RCC 7860 (cell line): ENCODE data around the gene GARNL3.
A peak's percentile ranks its signal among the peaks of the same experiment; 100 is the strongest.

Experiments used
- DNase-seq: peaks from one replicate; pipeline ENCODE4 v3.0.0-alpha.2; 2015; ENCODE audit warnings: low spot score
- FAIRE-seq: peaks from 2 replicates; lab custom pipeline; 2012; peaks lifted over from hg19 to GRCh38; lab: Jason Lieb, UNC

Gene GARNL3

DNA sequence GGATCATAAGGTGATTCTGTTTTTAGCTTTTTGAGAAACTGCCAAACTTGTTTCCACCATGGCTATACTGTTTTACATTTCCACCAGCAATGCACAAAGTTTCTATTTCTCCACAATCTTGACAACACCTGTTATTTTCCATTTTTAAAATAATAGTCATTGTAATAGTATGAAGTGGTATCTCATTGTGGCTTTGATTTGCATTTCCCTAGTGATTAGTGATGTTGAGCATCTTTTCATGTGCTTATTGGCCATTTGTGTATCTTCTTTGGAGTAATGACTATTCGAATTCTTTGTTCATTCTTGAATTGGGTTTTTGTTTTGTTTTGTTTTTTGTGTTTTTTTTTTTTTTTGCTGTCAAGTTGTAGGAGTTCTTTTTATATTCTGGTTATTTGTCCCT is 4.9 kb downstream of the GARNL3 start:
- FAIRE-seq (no peak), DNase-seq (no peak)

DNA sequence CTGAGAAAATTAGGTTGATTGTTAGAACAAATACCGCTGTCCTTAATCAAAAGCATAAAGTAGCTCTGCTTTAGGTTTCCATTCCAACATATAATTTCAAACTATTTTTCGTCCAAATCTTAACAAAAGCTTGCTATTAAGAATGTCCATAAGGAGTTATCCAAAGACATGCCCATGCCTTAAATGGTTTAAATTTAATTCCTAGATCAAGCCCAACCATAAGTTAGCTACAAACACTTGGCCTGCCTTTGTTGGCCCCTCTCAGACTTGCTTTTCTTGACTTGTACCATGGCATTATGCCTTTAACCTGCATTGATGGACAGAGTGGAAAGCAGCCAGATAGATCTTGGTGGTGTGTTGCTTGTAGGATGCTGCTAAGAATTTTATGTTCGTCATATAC is 8.8 kb downstream of the GARNL3 start:
- DNase-seq (no peak), FAIRE-seq (no peak)

DNA sequence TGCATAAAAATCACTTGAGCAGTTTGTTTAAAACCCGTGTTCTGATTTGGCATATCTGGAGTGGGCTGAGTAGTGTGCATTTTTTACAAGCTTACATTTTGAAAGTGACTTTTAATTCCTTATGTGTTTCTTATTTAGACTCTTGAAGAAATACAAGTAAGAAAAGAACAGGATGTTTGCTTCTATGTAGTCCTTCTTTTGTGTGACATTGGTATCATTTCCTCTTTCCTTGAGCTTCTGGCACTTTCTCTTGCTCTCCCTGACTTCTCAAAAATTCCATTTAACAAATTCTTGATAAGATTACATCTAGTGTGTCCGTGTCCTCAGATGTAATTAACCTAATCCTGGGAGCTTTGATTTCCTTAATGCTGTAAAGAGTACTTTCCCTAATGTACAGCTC is 12.5 kb downstream of the GARNL3 start:
- FAIRE-seq (no peak), DNase-seq (no peak)

DNA sequence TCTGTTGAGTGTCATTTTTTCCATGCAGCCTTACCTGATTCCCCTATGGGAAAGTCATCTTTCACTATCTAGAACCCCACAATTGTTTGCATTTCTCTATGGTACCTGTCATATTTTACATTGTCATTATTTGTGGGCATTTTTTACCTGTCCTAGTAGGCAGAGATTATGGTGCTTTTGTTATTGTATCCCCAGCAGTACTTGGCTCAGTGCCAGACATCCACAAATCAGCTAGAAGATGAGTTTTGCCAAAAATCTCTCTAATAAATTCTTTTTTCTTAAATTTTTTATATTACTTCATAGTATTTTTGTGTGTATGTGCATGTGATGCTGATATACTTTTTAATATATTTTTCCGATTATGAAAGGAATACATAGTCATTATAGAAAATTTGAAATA is 13.2 kb downstream of the GARNL3 start:
- peak; percentile 38 for FAIRE-seq
- DNase-seq, result no peak

DNA sequence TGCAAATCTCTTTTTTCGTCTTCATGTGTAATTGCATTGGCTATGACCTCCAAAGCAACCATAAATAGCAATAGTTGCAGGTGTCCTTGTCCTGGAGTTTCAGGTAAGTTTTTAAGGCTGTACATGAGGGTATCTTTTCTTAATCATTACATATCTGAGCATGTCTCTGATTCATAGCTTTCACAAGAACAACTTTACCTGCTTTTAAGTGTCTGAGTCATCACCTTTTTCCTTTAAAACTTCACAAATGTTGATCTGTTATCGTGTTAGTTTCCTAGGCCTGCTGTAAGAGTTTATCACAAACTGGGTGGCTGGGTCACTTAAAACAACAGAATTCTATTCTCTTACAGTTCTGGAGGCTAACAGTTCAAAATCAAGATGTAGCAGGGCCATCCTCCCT is 13.8 kb downstream of the GARNL3 start:
- FAIRE-seq, result no peak
- DNase-seq, result no peak

DNA sequence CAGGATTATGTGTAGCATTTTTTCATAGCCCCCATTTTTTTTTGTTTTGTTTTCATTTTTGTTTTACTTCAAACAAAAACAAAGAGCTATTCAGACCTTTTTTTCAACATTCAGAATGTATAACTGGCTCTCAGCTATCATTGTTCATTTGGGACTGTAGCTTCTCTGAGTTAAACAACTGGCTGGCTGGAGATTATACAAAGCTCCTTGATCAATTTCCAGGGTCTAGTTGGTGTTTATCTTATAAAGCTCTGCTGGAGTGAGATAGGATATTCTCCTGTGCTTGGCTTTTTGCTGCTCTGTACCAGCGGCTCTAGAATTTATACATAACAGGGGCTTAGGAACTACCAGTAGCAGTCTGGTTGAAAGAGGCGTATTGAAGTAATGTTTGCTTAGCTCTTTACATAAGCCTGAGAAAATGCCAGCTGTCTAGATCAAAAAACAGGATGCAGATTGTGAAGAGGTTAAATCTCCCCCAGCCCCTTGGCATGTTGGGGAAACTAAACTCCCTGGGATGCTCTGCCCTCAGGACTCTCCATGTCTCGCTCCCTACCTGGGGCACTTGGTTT is 15.2 kb downstream of the GARNL3 start:
- DNase-seq, result no peak

DNA sequence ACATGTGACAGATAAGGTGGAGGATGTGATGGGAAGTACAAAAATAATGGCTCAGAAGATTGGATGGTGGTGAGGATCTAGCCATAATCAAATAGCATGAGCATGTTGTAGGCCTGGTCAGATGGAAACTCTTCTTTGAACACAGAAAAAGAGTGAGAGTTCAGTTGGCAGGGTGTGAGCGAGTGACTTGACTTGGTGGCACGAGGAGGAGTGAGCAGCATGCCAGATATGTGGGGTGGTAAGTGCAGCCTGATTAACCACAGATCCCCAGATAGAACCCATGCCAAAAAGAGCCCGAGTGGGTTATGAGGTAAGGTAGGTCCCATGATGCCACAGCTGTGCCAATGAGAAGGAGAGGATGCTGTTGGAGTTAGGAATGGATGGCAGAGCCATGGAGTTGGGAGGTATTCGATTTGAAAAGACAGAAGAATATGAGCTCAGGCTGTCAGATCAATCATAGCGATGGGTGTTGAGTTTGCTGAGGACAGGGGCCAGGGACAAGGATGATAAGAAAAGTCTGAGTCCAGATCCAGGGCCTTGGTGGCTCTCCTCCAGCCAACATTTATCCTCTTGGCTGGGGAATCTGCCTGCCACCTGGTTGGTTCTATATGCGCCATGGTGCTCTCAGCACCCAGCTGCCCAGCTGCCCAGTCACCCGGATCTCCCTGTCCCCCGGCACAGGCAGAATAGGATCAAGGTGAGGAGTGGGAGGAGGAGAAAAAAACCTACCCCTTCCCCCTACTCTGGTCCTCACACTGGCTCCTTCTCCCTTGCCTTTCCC is 16.5 kb downstream of the GARNL3 start:
- FAIRE-seq (no peak), DNase-seq (no peak)

More for the DNA sequence above, 15.2 kb downstream of the GARNL3 start:
- no peak for FAIRE-seq

DNA sequence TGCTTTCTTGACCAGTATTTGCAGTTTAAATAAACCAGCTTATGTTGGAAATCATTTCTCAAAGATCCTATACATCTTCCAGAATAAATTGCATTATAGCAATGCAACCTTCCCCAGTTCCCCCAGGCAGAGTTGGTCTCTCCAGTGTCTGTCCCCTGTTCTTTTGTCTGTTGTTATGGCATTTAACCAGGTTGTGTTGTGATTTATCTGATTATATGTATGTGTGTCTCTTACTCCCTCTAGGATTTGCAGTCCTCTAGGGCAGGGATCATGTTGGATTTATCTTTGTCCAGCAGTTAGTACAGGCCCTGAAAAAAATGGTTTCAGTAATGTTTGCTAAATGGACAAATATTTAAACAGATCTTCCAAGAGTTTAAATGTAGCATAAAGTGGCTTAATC is 17.3 kb downstream of the GARNL3 start:
- FAIRE-seq (no peak), DNase-seq (no peak)

DNA sequence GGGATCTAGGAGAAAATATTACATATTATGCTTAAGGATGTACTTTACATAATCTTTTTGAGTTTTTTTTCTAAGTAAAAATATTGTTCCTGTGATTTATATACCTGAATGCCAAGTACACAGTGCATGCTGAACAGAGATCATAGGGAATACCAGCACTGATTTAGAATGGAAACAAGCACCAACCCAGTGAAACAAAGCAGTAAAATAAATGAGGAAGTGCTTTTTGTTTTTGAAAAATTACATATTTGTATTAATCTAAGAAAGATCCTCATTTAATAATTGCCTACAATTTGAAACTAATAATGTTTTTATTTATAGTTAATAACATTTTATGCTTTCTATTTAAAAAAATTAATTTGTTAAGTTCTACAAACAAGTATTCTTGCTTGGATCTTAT is 18.0 kb downstream of the GARNL3 start:
- FAIRE-seq (no peak), DNase-seq (no peak)

DNA sequence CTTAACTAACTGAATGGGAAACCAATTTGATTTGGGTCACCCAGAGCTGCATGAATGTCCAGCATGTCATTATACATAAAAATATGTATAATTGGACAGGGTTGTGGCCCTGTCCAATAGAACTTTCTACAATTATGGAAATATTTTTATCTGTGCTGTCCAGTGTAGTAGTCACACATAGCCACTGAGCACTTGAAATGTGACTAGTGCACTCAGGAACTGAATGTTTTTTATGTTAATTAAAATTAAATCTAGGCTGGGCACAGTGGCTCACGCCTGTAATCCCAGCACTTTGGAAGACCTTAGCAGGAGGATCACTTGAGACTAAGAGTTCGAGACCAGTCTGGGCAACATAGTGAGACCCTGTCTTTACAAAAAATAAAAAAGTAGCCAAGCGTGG is 18.6 kb downstream of the GARNL3 start:
- FAIRE-seq (no peak), DNase-seq (no peak)

DNA sequence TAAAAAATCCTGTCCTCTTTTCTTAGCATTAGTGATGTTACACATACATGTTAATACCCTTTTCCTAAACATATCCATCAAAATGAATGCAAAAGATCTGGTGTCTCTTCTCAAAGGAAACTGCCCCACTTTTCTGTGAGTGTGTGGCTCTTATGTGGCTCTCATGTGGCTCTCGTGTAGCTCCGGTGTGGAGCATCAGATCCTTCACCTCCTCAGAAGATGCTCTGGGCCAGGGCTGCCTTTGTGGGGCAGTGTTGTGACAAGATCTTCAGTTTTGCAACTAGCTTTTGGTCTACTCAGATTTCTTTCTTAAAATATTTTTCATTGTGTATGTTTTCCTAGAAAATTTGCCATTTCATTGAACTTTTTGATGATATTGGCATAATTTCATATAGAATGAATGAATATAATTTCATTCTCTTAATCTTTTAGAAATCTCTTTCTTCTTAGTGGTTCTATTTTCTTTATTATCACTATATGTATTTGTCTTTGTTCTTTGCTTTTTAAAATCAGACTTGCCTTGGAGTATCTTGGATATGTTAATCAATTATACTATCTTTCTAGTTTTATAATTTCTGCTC is 19.4 kb downstream of the GARNL3 start:
- FAIRE-seq, result peak; percentile 54
- DNase-seq, result no peak

DNA sequence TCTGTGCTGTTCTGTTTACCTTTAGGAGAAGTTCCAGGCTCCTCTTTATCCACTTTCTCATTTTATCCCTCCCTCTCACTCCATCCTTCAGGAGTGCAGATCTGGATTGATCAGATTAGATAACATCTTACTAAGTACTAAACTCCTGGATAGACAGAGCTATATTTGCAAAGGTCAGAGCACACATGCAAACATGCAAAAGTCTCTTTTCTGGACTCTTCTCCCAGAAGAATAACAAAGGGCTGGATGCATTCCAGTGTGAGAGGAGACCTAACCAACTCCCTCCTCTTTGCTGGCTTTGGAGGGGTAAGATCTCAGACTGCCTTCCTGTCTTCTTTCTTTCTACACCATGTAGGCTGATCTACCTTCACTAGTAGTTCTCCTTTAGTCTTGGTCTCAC is 21.4 kb downstream of the GARNL3 start:
- FAIRE-seq (no peak), DNase-seq (no peak)

DNA sequence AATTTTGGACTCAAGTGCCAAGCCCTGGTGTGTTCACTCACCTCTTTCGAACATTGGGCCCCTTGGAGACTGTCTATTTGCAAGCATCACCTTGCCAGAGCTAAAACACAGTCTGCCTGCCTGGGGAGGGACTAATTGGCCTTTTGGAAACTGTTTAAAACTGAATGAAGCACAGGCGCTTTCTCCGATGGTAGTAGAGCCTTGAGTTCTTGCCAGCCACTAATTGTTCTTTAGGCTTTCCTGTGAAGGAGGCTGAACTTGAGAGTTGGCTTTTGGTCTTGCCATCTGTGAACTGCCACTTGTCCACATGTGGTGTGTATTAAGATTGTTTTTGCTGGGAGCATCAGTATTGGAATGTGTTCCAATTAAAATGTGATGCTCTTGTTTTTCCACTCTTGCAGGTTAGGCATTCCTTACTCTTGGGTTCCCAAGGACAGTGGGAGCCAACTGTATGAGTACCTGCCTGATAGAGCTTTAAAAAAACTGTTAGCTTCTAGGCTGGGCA is 26.0 kb downstream of the GARNL3 start:
- DNase-seq (no peak), FAIRE-seq (no peak)

DNA sequence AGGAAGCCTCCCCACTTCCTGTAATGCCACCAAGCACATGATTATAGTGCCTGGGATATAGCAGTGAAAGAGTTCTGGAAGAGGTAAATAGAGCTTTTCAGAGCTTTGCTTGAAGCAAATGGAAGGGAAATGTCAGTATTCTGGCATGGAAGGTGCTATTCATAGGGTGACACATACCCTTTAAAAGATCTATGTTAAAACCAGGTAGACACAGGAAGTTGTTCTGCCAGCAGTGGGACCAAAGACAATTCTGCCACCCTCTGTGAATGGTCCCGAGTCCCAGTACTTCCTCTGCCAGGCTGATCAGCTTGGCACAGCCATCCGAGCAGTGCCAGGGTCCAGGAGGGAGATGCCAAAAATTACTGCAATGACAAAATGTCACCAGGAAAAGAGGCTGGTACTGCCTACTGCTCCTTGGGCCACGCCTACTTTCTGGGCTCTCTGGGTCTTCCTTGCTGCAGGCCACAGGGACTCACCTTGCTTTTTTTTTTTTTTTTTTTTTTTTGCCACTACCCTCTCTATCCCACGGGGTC is 26.7 kb downstream of the GARNL3 start:
- no peak for FAIRE-seq
- DNase-seq, result no peak

DNA sequence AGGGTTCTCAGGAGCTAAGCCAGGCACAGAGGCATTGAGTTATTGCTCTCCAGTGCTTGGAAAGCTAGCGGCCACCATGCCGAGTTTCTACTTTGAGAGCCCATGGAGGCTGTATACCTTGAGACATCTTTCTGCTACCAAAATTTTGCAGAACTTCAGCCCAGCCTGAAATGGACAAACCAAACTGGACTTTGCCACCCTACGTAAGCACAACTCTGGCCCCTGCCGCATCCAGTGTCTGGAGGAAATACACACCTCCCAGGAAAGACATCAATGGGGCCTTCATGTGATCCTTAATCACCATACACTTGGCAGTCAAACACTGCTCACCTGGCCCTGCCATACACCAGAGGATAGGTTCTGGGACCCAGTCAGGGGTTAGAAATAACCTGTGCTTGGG is 27.8 kb downstream of the GARNL3 start:
- no peak for DNase-seq
- FAIRE-seq, result no peak

DNA sequence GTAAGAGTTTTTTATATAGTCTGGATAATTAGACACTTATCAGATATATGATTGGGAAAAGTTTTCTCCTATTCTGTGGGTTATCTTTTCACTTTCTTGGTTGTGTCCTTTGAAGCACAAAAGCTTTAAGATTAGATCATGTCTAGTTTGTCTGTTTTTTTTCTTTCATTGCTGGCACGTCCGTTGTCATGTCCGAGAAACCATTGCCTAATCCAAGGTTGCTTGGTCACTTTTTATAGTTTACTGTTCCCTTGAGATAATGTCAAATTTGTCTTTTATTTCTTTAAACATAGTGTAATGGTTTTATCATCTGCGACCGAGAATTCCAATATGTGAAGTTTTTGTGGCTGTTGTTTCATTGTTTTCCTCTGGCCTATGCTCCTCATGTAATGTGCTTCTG is 28.8 kb downstream of the GARNL3 start:
- no peak for DNase-seq
- no peak for FAIRE-seq

DNA sequence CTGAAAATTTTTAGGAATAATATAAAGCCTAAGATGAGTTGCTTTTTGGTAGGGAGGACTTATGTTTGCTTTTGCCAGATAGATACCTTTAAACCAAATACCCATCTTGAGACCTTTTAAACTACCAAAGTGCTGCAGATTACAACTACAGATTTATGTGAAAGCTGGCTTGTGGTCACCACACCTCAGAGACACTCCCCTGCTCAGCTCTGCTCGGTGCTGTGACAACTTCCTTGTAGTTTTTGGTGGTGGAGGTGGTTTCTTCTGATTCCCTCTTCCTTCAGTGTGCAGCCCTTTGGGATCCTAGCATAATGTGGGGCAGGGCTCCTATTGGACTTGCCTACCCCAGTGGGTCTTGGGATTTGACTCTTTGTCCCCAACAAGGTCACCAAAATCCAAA is 29.2 kb downstream of the GARNL3 start:
- DNase-seq (no peak), FAIRE-seq (no peak)

DNA sequence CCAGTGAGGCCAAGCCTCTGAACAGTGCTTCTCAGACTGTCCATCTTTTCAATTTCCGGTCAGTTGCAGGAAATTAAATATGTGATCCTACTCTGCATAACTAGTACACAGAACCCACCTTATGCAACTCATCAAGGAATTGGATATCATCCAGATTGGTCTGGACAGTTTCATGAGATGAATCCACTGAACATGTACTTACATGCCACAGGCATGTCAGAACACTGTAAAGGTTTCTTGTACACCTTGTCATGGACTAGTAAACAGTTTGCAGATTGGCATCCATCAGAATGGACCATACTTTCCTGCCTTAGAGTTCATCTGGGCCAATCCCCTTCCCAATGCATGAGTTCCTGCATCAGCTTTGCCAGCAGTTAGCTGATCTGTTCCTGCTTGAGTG is 30.4 kb downstream of the GARNL3 start:
- FAIRE-seq, result no peak

DNA sequence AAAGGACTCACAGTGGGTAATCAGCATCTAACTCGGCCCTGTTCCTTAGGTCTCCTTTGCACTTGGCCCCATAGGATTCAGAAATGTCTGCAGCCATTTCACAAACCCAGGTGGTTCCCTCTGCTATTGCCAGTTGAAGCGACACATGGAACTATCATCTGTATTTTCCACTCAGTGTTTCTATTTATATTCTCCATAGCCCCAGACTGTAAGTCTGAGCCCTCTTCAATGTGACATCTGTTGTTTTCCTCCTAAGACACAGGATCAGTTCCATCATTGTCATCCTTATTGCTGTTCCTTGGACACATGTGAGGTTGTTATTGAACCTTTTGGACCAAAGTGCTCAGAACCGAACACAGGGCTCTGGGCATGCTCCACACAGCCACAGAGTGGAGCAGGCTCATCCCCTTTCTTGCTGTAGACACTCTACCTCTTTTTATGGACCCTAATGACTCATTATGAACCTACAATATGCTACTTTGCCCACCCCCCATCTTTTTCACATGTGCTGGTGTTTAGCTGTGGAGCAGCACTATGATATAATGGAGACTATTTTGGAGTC is 36.4 kb downstream of the GARNL3 start:
- DNase-seq, result no peak
- no peak for FAIRE-seq

More for the DNA sequence above, 30.4 kb downstream of the GARNL3 start:
- DNase-seq, result no peak

DNA sequence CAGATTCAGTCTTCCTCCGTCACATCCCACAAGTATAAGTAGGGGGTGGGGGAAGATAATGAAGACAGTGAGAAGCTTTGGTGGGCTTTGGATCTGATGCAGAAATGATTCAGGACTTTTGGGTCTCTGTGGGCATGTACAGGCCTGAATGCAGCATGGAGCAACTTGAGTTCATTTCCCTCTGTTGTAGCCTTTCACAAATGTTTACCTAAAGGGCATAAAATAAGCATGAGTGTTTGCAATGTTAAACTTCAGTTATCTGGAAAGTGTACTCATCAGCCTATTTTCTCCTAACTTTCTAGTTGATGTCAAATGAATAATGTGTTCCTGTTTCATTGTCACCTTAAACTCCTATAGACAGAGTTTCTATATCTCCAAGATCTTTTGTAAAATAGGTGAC is 39.3 kb downstream of the GARNL3 start:
- FAIRE-seq (no peak), DNase-seq (no peak)

DNA sequence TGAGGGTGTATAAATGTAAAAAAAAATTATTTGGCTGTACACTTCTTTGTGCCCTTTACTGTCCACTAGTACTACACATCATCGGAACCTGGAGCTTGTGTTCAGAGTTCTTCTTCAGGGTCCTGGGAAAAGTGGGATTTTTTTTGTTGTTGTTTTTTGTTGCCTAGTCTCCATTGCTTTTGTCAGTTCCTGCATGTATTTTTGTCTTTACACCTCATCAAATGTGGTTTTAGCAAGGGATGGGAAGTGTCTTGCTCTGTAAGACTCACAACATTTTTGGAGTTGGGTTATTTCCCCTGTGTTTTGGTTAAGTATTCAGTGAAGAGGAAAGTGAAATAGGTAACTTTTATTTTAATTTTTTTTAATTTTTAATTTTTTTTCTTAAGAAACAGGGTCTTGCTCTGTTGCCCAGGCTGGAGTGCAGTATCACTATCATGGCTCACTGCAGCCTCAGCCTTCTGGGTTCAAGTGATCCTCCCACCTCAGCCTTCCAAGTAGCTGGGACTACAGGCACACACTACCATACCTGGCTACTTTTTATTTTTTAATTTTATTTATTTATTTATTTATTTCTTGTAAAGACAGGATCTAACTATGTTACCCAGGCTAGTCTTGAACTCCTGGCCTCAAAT is 40.7 kb downstream of the GARNL3 start:
- no peak for DNase-seq
- no peak for FAIRE-seq
